GM08714 (cell line): ENCODE results near the gene ATF5.

Experiments used
- H3K4me3 ChIP-seq: fragments of 200-500 bp; sonication (Bioruptor generic); 2 replicates; pipeline ENCODE4 v1.5.1; 2014; ENCODE audit warnings: mild to moderate bottlenecking, low read length, inconsistent platforms
- ZNF274 ChIP-seq: IDR thresholded peaks from 2 replicates; pipeline ENCODE4 v1.6.1; 2012; ENCODE audit warnings: mild to moderate bottlenecking, low read depth, low read length

Gene ATF5

DNA sequence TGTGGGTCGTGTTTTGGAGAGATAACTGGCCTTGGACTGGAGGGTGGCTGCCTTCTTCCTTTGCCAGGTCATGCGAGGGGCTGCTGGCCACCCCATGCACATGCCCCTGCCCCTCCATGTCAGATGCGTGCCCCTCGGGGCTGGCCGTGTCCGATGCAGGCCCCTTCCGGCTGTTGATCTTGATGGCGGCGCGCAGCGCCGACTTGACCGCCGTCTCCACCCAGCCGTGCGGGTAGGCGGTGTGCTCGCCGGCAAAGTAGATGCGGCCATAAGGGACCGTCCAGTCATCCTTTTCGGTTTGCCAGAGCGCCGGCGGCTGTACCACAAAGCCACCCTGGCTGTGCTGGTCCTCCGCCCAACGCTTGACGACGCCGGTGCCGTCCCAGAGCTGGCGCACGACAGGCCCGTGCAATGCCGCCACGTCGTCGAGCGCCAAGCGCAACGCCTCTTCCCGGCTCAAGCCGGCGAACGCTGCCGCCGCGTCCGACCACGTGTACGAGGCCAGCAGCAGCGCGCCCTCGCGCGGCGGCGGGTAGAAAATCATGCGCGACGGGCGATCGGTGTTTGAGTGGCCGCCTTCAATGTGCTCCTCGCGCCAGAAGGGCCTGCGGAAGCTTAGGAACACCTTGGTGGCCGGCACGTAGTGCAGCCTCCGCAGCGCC lies 39.2 kb upstream of the ATF5 start:
- no peak for TF ChIP-seq ZNF274
- H3K4me3 ChIP-seq: no peak overlapping the region

- no peak for TF ChIP-seq ZNF274
- no peak overlapping the region for H3K4me3 ChIP-seq
Observed at GRCh38 chr19:49890349-49891311, 38.4 kb upstream of the ATF5 start.

GRCh38 chr19:49891393-49891792 lies 37.6 kb upstream of the ATF5 start:
- TF ChIP-seq ZNF274: no peak
- no peak overlapping the region for H3K4me3 ChIP-seq

GRCh38 chr19:49892716-49893115 lies 36.3 kb upstream of the ATF5 start:
- no peak for TF ChIP-seq ZNF274

GRCh38 chr19:49894011-49894664 lies 34.9 kb upstream of the ATF5 start:
- TF ChIP-seq ZNF274: no peak
- no peak overlapping the region for H3K4me3 ChIP-seq

More at GRCh38 chr19:49892716-49893115, 36.3 kb upstream of the ATF5 start:
- no peak overlapping the region for H3K4me3 ChIP-seq

DNA sequence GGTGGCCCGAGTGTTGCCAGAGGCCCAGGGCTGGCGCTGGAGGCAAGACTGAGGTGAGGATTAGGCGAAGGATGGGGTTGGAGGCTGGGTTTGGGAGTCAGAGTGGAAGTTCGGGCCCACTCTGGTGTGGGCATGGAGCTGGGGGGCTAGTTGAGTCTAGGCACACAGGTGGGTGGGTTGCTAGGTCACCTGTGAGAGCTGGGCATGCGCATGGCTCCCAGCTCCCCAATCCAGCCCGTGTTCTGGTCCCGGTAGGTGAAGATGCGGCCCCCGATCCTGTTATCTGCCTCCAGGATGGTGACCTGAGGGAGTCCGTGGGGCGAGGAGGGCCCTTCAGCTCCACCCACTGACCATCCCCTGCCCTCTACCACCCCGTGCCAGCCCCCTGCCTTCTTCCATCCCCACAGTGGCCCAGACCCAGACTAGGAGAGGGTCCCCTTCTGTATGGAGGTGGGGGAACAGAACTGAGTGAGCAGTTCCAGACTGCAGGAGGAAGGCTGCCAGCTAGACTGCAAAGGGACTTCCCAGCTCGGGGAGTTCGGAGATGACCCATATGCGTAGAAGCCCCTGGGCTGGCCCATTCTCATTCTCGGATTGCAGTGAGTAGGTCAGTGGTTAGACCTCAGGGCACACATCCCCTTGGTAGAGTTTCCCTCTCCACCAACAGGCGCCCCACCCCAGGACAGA lies 34.0 kb upstream of the ATF5 start:
- peak overlapping the region; percentile 47; the same call in 1 of the 2 replicates for H3K4me3 ChIP-seq
- no peak for TF ChIP-seq ZNF274

- no peak for TF ChIP-seq ZNF274
- peak overlapping the region; percentile 47; the same call in 1 of the 2 replicates for H3K4me3 ChIP-seq
Observed at GRCh38 chr19:49895566-49896297, 33.3 kb upstream of the ATF5 start.

GRCh38 chr19:49896863-49897621 lies 32.0 kb upstream of the ATF5 start, which contains the start of gene IL4I1:
Gene IL4I1 (minus strand): TSS chr19:49896887. CDS start chr19:49896160, 727 bp downstream.
- H3K4me3 ChIP-seq: peak within 1 kb of the TSS; percentile 47; the same call in 1 of the 2 replicates

DNA sequence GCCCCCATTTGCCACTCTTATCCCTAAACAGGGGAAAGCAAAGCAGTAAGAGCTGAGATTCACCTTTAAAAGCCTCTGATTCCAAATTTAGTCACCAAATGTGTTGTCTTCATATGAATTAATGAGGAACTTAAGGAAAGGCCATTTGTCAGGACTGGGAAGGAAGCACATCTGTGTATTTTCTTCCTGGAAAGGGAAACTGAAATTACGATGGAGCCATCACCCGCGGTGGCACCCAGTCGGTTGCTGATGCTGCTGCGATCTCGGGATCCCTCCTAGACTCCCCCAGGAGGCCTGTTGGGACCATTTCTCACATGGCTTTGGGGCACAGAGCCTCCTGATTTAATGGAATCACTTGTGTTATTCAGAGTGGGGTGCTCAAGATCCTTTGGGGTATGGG lies 24.9 kb upstream of the ATF5 start:
- no peak for TF ChIP-seq ZNF274
- no peak overlapping the region for H3K4me3 ChIP-seq

More at GRCh38 chr19:49896863-49897621, 32.0 kb upstream of the ATF5 start, which contains the start of gene IL4I1:
- no peak for TF ChIP-seq ZNF274

- TF ChIP-seq ZNF274: no peak
- no peak overlapping the region for H3K4me3 ChIP-seq
Observed at GRCh38 chr19:49906879-49907564, 22.0 kb upstream of the ATF5 start.

DNA sequence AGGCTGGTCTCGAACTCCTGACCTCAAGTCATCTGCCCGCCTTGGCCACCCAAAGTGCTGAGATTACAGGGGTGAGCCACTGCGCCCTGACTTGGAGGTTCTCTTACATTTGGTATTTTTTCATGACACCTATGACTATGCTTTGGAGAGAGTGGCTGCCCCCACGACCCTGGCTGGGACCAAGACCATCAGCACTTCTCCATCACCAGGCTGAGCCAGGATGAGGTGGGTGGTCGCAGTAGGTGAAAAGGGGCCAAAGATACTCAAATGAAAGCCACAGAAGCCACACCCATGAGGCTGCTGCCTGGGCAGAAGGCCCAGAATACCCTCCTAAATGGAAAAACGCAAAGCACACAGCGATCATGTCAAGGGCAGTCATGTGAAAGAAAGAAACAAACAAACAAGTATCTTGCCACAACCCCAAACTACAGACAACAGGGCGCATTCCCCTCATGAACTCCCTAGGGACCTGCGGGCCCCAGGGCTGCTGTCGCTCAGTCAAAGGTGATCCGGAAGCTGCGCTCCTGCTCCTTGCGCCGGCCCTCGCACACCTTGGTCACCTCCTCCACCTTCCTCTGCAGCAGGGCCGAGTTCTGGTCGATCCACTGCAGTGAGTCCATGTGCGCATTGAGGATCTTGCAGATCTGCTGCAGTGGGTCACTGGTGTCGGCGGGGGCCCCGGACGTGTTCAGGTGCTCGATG lies 21.1 kb upstream of the ATF5 start:
- TF ChIP-seq ZNF274: no peak
- H3K4me3 ChIP-seq: no peak overlapping the region
